Breast epithelium (tissue), 4 donors: Measurements from ENCODE around the gene EPB41L1. TPM values are rescaled to one million over a fixed set of nuclear protein-coding genes. Genes with fewer than 3 reads are reported as not detected.

ENCODE experiments used
- DNase-seq, 2 donors: peaks; one replicate each; pipeline ENCODE4 v3.0.0-alpha.2; 2019; ENCODE audit warnings: low spot score in 2 of 2
- H3K27ac ChIP-seq, 2 donors: fragments of 200-600 bp; sonication (generic) in 1 of 2; one replicate each; pipeline ENCODE4 v1.5.1; 2016 to 2019; ENCODE audit warnings: mild to moderate bottlenecking in 1 of 2
- H3K27me3 ChIP-seq, 2 donors: fragments of 200-600 bp; sonication (generic) in 1 of 2; one replicate each; pipeline versions ENCODE4 v1.5.1 to v1.6.0; 2017 to 2019; ENCODE audit warnings: control low read depth in 1 of 2, mild to moderate bottlenecking in 1 of 2
- H3K36me3 ChIP-seq: fragments of 200-600 bp; one replicate; pipeline ENCODE4 v1.5.1; 2019
- H3K4me1 ChIP-seq, 2 donors: fragments of 200-600 bp; sonication (generic); one replicate each; pipeline ENCODE4 v1.5.1; 2016 to 2019; ENCODE audit warnings: control low read depth in 1 of 2
- H3K4me3 ChIP-seq, 3 donors: fragments of 200-600 bp; sonication (generic); 1 replicate in 2 of 3; 2 replicates in 1 of 3; pipeline ENCODE4 v1.5.1; 2016 to 2019; ENCODE audit warnings: mild to moderate bottlenecking in 3 of 3, moderate library complexity in 2 of 3
- H3K9me3 ChIP-seq, 2 donors: fragments of 200-600 bp; sonication (generic) in 1 of 2; one replicate each; pipeline ENCODE4 v1.5.1; 2016 to 2019; ENCODE audit warnings: control low read depth in 1 of 2
- CTCF ChIP-seq, 3 donors: fragments of 450-650 bp; IDR thresholded peaks; one replicate each; pipeline ENCODE4 v1.5.1; 2016 to 2017; ENCODE audit warnings: antibody characterized with exemption in 3 of 3, mild to moderate bottlenecking in 3 of 3, moderate library complexity in 3 of 3
- POLR2A ChIP-seq: fragments of 450-650 bp; IDR thresholded peaks from one replicate; pipeline ENCODE4 v1.6.1; 2016; ENCODE audit warnings: antibody characterized with exemption, mild to moderate bottlenecking, moderate library complexity
- POLR2AphosphoS5 ChIP-seq, 3 donors: sonication (generic); formaldehyde crosslinking; IDR thresholded peaks; one replicate each; pipeline ENCODE4 v1.6.1; 2017; ENCODE audit warnings: antibody characterized with exemption in 3 of 3
- intact Hi-C: fragments of 100-400 bp; cut with DNase I; formaldehyde crosslinking; loops from one replicate; pipeline ENCODE4 v1.15.1; 2023; ENCODE audit warnings: low total_unique reads
- total RNA-seq, 3 donors: library from RNA; depleted of rRNA; stranded (reverse); fragments of >200 nt; gene quantifications; one replicate each; pipeline ENCODE4 v1.1.0, GENCODE V29; 2016

The EPB41L1 gene
- total RNA-seq, 3 donors from 2014 or later = 37.0 to 66.4 (median 43.7) TPM

DNA sequence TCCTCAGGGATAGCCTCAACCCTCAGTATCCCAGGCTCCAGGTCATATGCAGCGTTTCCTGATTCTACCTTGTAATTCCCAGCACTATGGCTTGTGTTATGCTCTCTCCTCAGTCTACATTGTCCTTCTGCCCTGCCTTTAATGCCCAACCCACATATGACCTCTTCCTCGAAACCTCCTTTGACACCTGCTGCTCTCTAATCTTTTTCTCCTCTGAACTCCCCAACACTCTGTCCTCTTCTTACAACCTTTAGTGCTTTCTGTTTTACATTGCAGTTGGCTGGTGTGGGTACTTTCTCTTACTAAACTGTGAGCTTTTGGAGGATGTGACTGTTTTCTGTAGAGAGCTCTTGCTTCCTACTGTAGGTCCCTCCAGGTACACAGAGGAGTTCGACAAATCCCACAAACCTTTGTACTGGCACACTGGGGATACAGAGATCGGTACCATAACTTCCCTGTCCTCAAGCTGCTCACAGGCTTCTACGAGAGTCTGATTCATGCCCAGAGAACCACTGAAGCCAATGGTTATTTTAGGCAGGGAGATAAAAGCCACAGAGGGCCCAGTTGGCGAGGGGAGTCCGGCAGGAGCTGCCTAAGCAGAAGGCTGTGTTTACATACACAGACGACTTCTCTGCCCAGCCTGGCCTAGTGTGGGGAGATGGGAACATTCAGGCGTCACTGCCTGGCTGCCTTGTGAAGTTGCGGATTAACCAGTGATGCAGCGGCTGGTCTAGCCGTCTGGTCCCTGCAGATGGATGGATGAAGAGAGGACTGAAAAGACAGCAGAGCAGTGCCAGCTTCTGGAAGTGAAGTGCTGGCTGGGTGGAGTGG, 8.4 kb upstream of the EPB41L1 start:
- H3K9me3 ChIP-seq = no peaks in the 10 kb centered on the region
- no peaks in the 10 kb centered on the region for H3K36me3 ChIP-seq
- peak overlapping the region in 1 of 2 donors; percentile 42 for H3K27ac ChIP-seq
- no peak for TF ChIP-seq POLR2AphosphoS5 (IDR thresholded peaks at IDR 0.05)
- no peak for TF ChIP-seq POLR2A
- no peak for TF ChIP-seq CTCF (IDR thresholded peaks at IDR 0.05)
- H3K4me3 ChIP-seq = no peak overlapping the region
- DNase-seq = no peak
- no peaks in the 10 kb centered on the region for H3K4me1 ChIP-seq
- intact Hi-C loops = no loop called here
- no peaks in the 10 kb centered on the region for H3K27me3 ChIP-seq

DNA sequence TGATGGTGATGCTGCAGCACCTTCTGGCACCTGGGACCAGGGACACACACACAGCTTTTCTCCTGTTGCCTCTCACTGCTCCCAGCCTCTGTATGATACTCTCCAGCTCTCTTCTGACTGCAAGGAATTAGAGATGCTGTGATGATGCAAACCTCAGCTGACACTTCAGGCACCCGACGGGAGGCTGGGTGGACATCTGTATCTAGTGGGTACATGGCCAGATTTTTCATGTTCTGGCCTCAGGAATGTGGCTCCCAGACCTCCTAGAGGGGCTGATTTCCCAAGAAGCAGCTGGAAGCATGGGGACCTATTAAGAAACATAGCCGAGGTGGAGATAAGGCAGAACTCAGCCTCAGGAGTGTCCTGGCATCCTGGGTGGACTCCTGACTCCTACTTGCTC, 6.8 kb upstream of the EPB41L1 start:
- no peak for DNase-seq
- no peaks in the 10 kb centered on the region for H3K4me1 ChIP-seq
- H3K27me3 ChIP-seq = no peaks in the 10 kb centered on the region
- intact Hi-C loops = loop anchor here (2.0 kb wide), 1 partner anchor 51 kb away; no protein-coding TSS in a partner anchor
- TF ChIP-seq POLR2A (no peak), POLR2AphosphoS5 (IDR thresholded peaks at IDR 0.05) (peak in 1 of 3 donors; percentile 35), CTCF (IDR thresholded peaks at IDR 0.05) (no peak)
- H3K27ac ChIP-seq = peak overlapping the region; percentile 26 to 42
- no peaks in the 10 kb centered on the region for H3K9me3 ChIP-seq
- H3K36me3 ChIP-seq = no peaks in the 10 kb centered on the region
- no peak overlapping the region for H3K4me3 ChIP-seq

- no peak overlapping the region for H3K4me3 ChIP-seq
- H3K27ac ChIP-seq = peak overlapping the region; percentile 26 to 42
- no peak for DNase-seq
- H3K4me1 ChIP-seq = peaks cover 0 to 2% of the 10 kb centered on the region in 2 donors
- H3K9me3 ChIP-seq = no peaks in the 10 kb centered on the region
- intact Hi-C loops = loop anchor here (2.0 kb wide), 1 partner anchor 50 kb away; no protein-coding TSS in a partner anchor
- TF ChIP-seq POLR2AphosphoS5 (IDR thresholded peaks at IDR 0.05) (no peak), POLR2A (no peak), CTCF (IDR thresholded peaks at IDR 0.05) (no peak)
- no peaks in the 10 kb centered on the region for H3K27me3 ChIP-seq
- H3K36me3 ChIP-seq = no peaks in the 10 kb centered on the region
Observed at GRCh38 chr20:36148439-36148838, 6.1 kb upstream of the EPB41L1 start.

DNA sequence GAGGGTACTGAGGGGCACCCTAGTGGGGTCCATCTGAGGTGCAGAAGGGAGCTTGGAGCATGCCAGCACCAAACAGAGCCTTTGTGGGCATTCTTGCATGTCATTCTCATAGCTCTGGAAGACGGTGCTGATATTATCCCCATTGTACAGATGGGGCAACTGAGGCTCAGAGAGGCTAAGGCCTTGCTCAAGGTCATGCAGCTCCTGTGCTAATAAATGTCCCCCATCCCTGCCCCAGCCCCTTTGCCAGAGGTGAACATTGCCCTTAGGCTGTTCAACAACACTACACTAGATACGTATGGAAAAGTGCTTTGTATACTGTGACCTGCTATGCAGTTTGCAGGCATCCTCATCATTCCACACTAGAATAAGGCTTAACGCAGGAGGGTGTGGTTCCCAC, 5.5 kb upstream of the EPB41L1 start:
- intact Hi-C loops = loop anchor here (2.0 kb wide), 1 partner anchor 50 kb away; no protein-coding TSS in a partner anchor

More for the DNA sequence above, 5.5 kb upstream of the EPB41L1 start:
- H3K27ac ChIP-seq = peak overlapping the region; percentile 28 to 54
- H3K36me3 ChIP-seq = no peaks in the 10 kb centered on the region
- H3K4me1 ChIP-seq = peaks cover 0 to 8% of the 10 kb centered on the region in 2 donors
- no peaks in the 10 kb centered on the region for H3K9me3 ChIP-seq
- TF ChIP-seq POLR2AphosphoS5 (IDR thresholded peaks at IDR 0.05) = no peak
- no peak for TF ChIP-seq POLR2A
- no peak for TF ChIP-seq CTCF (IDR thresholded peaks at IDR 0.05)
- DNase-seq = no peak
- no peak overlapping the region for H3K4me3 ChIP-seq
- H3K27me3 ChIP-seq = no peaks in the 10 kb centered on the region
